ENCODE data around the gene KCNT2. TPM values are rescaled to one million over a fixed set of nuclear protein-coding genes. Genes with fewer than 3 reads are reported as not detected.
"Not testable (repeated sequence)": the region's sequence is repeated elsewhere in the genome, so short reads cannot be mapped to it uniquely, and the experiment has no call there.

The KCNT2 gene
- total and polyA plus RNA-seq, 9 of the 15 experiments (the other 6 are each of a cell fraction or from before 2014, with no cell fraction given): 0.13 to 0.73 (median 0.28) TPM

DNA sequence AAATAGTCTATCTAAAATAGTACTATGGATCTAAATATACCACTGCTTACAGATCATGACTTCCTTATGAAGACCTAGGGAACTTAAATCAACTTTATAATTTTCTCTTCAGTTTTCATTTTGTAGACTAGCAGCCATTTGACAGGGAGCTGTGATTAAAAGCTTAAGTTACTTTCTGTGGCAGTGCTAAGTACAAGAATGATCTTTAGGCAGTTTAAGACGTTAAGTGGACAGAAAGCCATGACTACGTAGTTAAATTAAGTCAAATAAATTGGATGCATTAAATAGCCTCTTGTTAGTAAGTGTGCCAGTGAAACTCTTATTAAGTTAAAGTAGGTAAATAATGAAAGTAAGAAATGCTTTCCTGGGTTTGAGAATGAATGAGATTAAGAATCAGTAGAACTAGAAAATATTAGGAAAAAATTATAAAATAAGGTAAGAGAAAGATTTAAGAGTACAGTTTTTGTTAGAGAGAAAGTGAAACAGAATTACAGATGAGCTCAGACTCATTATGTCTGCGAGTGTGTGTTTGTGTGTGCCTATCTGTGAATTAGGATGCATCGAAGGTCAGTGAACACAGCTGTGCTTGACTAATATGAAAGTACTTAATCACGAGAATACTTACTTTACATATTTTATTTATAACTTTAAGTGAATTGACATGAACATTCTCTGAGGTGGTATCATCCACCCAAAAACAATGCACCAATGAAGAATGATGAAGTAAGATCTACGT lies 336.9 kb downstream of the KCNT2 start (continued):
- TF ChIP-seq STAT5B (CRISPR knock-in tag; IDR thresholded peaks at IDR 0.05): no peak
- no peak for TF ChIP-seq TAL1 (IDR thresholded peaks at IDR 0.05)
- no peak for TF ChIP-seq NELFE (IDR thresholded peaks at IDR 0.05; ENCODE audit: insufficient read depth, insufficient read length)
- TF ChIP-seq ZNF23 (CRISPR knock-in tag; IDR thresholded peaks at IDR 0.05): no peak
- no peak for TF ChIP-seq GABPA (tag; conservative IDR thresholded peaks at IDR 0.05; ENCODE audit: low read depth)
- no peak for TF ChIP-seq MIER1 (IDR thresholded peaks at IDR 0.05; ENCODE audit: low read depth)
- no peak for TF ChIP-seq FUS (optimal IDR thresholded peaks at IDR 0.05; ENCODE audit: low read depth, low read length)
- TF ChIP-seq, protein P1, sequence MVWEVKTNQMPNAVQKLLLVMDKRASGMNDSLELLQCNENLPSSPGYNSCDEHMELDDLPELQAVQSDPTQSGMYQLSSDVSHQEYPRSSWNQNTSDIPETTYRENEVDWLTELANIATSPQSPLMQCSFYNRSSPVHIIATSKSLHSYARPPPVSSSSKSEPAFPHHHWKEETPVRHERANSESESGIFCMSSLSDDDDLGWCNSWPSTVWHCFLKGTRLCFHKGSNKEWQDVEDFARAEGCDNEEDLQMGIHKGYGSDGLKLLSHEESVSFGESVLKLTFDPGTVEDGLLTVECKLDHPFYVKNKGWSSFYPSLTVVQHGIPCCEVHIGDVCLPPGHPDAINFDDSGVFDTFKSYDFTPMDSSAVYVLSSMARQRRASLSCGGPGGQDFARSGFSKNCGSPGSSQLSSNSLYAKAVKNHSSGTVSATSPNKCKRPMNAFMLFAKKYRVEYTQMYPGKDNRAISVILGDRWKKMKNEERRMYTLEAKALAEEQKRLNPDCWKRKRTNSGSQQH (CRISPR knock-in tag; IDR thresholded peaks at IDR 0.05): no peak
- no peak for TF ChIP-seq TCF7L2 (IDR thresholded peaks at IDR 0.05; ENCODE audit: low read depth, low read length)
- no peak for TF ChIP-seq TBL1XR1 (IDR thresholded peaks at IDR 0.05; ENCODE audit: low read length in 2 of 2)
- no peak for TF ChIP-seq BRD4 (IDR thresholded peaks at IDR 0.05)

DNA sequence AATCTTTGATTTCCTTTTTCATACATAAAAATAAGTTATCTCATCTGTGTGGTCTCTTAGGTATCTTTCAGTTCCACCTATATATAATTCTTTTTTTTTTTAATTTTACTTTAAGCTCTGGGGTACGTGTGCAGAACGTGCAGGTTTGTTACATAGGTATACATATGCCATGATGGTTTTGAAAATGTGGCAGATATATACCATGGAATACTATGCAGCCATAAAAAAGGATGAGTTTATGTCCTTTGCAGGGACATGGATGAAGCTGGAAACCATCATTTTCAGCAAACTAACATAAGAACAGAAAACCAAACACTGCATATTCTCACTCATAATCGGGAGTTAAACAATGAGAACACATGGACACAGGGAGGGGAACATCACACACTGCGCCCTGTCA lies 345.2 kb downstream of the KCNT2 start:
- H3K27me3 ChIP-seq (ENCODE audit: control insufficient read depth in 2 of 2, insufficient read depth in 2 of 2, low read length in 2 of 2); H3K79me2 ChIP-seq (ENCODE audit: control insufficient read depth, insufficient read depth, low read length); H3K4me2 ChIP-seq (ENCODE audit: insufficient read depth, low read length); H3K9me1 ChIP-seq (ENCODE audit: control insufficient read depth, insufficient read depth, low read length); POLR2A ChIA-PET; H3K4me3 ChIP-seq; H2AFZ ChIP-seq (ENCODE audit: low read depth, low read length); H3K36me3 ChIP-seq (ENCODE audit: control insufficient read depth, insufficient read depth, low read length); ATAC-seq; in situ Hi-C loops (cut with MboI); H4K20me1 ChIP-seq (replicated peaks; ENCODE audit: control insufficient read depth, insufficient read depth, low read length); H3K27ac ChIP-seq (ENCODE audit: extremely low read depth, low read depth, low read length); DNase-seq (ENCODE audit: extremely low read depth in 1 of 4, low spot score in 3 of 4); H3K4me1 ChIP-seq (replicated peaks in 1 of 2; ENCODE audit: control insufficient read depth in 2 of 2, insufficient read depth in 2 of 2, low read length in 2 of 2); H3K9me3 ChIP-seq (replicated peaks; ENCODE audit: control insufficient read depth, insufficient read depth, low read depth, low read length); H3K9ac ChIP-seq (ENCODE audit: insufficient read depth in 1 of 2, low read depth in 2 of 2, low read length in 2 of 2); intact Hi-C loops (cut with micrococcal nuclease); BruUV-seq (replicated peaks); CTCF ChIA-PET (ENCODE audit: low intra/inter-chr PET ratio); FAIRE-seq: not testable (repeated sequence)
- WGBS (ENCODE audit: insufficient coverage, low coverage, missing lambda C conversion rate): 11% methylated on average over 4 of the region's 4 CpGs
- TF ChIP-seq ZNF146 (CRISPR knock-in tag; IDR thresholded peaks at IDR 0.05; ENCODE audit: unreplicated experiment) (peak; percentile 73), RBM25 (IDR thresholded peaks at IDR 0.05; ENCODE audit: low read depth, low read length, severe bottlenecking) (peak; percentile 76)
